CD4-positive, alpha-beta memory T cell (primary cell): ENCODE results near the gene SCGB1D2. TPM values are rescaled to one million over a fixed set of nuclear protein-coding genes. Genes with fewer than 3 reads are reported as not detected.

Experiments used
- CTCF ChIA-PET: fragments of 350-600 bp; sonication (Branson Sonifier 250); formaldehyde crosslinking; loops from one replicate; lab custom pipeline; 2021; ENCODE audit warnings: inconsistent platforms; ENCODE audit not compliant: partially characterized antibody; lab: Charles Lee
- POLR2A ChIA-PET: fragments of 350-600 bp; sonication (Branson Sonifier 250); formaldehyde crosslinking; loops from one replicate; lab custom pipeline; 2021; ENCODE audit not compliant: partially characterized antibody; lab: Charles Lee
- DNase-seq, 5 donors: peaks; one replicate each; pipeline versions ENCODE4 v3.0.0 to v3.0.0-alpha.2; 2020 to 2022; ENCODE audit warnings: mixed read lengths in 1 of 5
- H3K27ac ChIP-seq: one replicate; pipeline ENCODE4 v1.7.0; 2013; ENCODE audit warnings: low read depth, low read length
- H3K27me3 ChIP-seq: 2 replicates; pipeline ENCODE4 v1.7.0; 2013; ENCODE audit warnings: mild to moderate bottlenecking, low read length, moderate library complexity; ENCODE audit not compliant: insufficient read depth
- H3K36me3 ChIP-seq: 2 replicates; pipeline ENCODE4 v1.7.0; 2013; ENCODE audit warnings: mild to moderate bottlenecking, low read length, moderate library complexity; ENCODE audit not compliant: insufficient read depth
- H3K4me1 ChIP-seq: 2 replicates; pipeline ENCODE4 v1.7.0; 2013; ENCODE audit warnings: mild to moderate bottlenecking, low read length, moderate library complexity; ENCODE audit not compliant: insufficient read depth
- H3K4me3 ChIP-seq, 2 donors: one replicate each; pipeline ENCODE4 v1.7.0; 2013; ENCODE audit warnings: low read length in 2 of 2, mild to moderate bottlenecking in 1 of 2
- H3K9me3 ChIP-seq, 2 donors: one replicate each; pipeline ENCODE4 v1.7.0; 2013; ENCODE audit warnings: low read length in 2 of 2, control low read depth in 1 of 2; ENCODE audit not compliant: control insufficient read depth in 1 of 2
- H3K27ac Mint-ChIP-seq, 7 donors: one replicate each; pipeline ENCODE4 v1.8.0; 2020 to 2021; ENCODE audit warnings: mixed read lengths in 7 of 7, mild to moderate bottlenecking in 6 of 7, inconsistent platforms in 3 of 7, moderate library complexity in 3 of 7
- H3K27me3 Mint-ChIP-seq, 2 donors: one replicate each; pipeline ENCODE4 v1.8.0; 2020 to 2021; ENCODE audit warnings: mixed read lengths in 2 of 2
- H3K36me3 Mint-ChIP-seq, 2 donors: one replicate each; pipeline ENCODE4 v1.8.0; 2020 to 2021; ENCODE audit warnings: mixed read lengths in 2 of 2, inconsistent platforms in 1 of 2, mild to moderate bottlenecking in 1 of 2
- H3K4me1 Mint-ChIP-seq, 4 donors: one replicate each; pipeline ENCODE4 v1.8.0; 2020 to 2021; ENCODE audit warnings: mixed read lengths in 4 of 4, mild to moderate bottlenecking in 1 of 4
- H3K4me3 Mint-ChIP-seq, 8 donors: one replicate each; pipeline ENCODE4 v1.8.0; 2020 to 2021; ENCODE audit warnings: mixed read lengths in 8 of 8, mild to moderate bottlenecking in 7 of 8, moderate library complexity in 6 of 8, inconsistent platforms in 3 of 8
- H3K9me3 Mint-ChIP-seq, 8 donors: one replicate each; pipeline ENCODE4 v1.8.0; 2020 to 2021; ENCODE audit warnings: mixed read lengths in 8 of 8, mild to moderate bottlenecking in 5 of 8, inconsistent platforms in 3 of 8, moderate library complexity in 1 of 8
- intact Hi-C: fragments of 100-400 bp; cut with micrococcal nuclease; formaldehyde crosslinking; loops from one replicate; pipeline ENCODE4 v1.15.1; 2023
- polyA plus RNA-seq, 2 donors: library from polyadenylated mRNA; unstranded; fragments of 300-500 nt; fragmentation: Illumina TruSeq; gene quantifications; one replicate each; pipeline ENCODE4 v1.2.3, GENCODE V29; 2021
- total RNA-seq, 2 experiments: library from RNA; stranded (reverse); gene quantifications; one replicate each; pipeline ENCODE4 v1.2.3, GENCODE V29; 2021

SCGB1D2 gene
- total and polyA plus RNA-seq, 4 experiments from 2014 or later = not detected

GRCh38 chr11:62273284-62273683, 31.2 kb downstream of the SCGB1D2 start:
- H3K27ac ChIP-seq = no peak overlapping the region
- Mint-ChIP-seq H3K27ac (no peak overlapping the region), H3K4me3 (no peak overlapping the region), H3K4me1 (no peaks in the 10 kb centered on the region), H3K9me3 (no peaks in the 10 kb centered on the region), H3K36me3 (no peaks in the 10 kb centered on the region), H3K27me3 (peaks cover 6 to 8% of the 10 kb centered on the region in 2 donors)
- POLR2A ChIA-PET = no interaction called here
- intact Hi-C loops = no loop called here
- no peaks in the 10 kb centered on the region for H3K4me1 ChIP-seq
- no peaks in the 10 kb centered on the region for H3K9me3 ChIP-seq
- CTCF ChIA-PET = no interaction called here
- no peak for DNase-seq
- H3K4me3 ChIP-seq = no peak overlapping the region
- H3K36me3 ChIP-seq = no peaks in the 10 kb centered on the region
- no peaks in the 10 kb centered on the region for H3K27me3 ChIP-seq

DNA sequence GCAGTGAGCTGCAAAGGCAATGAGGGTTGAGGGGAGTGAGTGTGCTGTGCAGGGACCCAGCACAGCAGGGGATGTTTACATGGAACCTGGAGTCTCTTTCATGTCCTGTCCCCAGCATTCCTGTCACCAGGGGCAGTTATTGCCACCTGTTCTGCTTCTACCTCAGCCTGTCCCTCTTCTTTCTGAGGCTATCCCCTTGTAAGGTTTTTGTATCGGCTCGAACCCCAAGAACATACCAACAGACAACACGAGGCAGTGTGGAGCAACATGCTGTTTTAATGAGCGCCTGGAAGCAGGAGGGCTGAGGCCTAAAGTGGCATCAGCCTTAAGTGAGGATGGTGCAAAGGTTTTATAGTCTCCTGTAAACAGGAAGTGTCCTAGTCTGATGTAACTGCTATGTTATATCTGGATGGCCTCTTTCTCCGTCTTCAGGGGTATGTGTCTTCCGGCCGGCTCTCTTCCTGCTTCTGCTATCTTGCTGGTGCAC, 31.8 kb downstream of the SCGB1D2 start:
- POLR2A ChIA-PET = no interaction called here
- Mint-ChIP-seq H3K4me1 (no peaks in the 10 kb centered on the region), H3K9me3 (no peaks in the 10 kb centered on the region), H3K27me3 (peaks cover 3 to 5% of the 10 kb centered on the region in 2 donors), H3K27ac (no peak overlapping the region), H3K4me3 (no peak overlapping the region), H3K36me3 (no peaks in the 10 kb centered on the region)
- no peaks in the 10 kb centered on the region for H3K36me3 ChIP-seq
- no peak for DNase-seq
- no peaks in the 10 kb centered on the region for H3K9me3 ChIP-seq
- intact Hi-C loops = no loop called here
- CTCF ChIA-PET = no interaction called here
- H3K4me3 ChIP-seq = no peak overlapping the region
- H3K27ac ChIP-seq = no peak overlapping the region
- no peaks in the 10 kb centered on the region for H3K27me3 ChIP-seq
- H3K4me1 ChIP-seq = no peaks in the 10 kb centered on the region

- Histone ChIP-seq H3K27me3 (peaks cover 9% of the 10 kb centered on the region), H3K36me3 (no peaks in the 10 kb centered on the region), H3K4me3 (no peak overlapping the region), H3K9me3 (no peaks in the 10 kb centered on the region), H3K4me1 (no peaks in the 10 kb centered on the region), H3K27ac (no peak overlapping the region)
- DNase-seq = no peak
- Mint-ChIP-seq H3K27me3 (peaks cover 4 to 7% of the 10 kb centered on the region in 2 donors), H3K4me1 (no peaks in the 10 kb centered on the region), H3K4me3 (no peak overlapping the region), H3K36me3 (no peaks in the 10 kb centered on the region), H3K9me3 (no peaks in the 10 kb centered on the region), H3K27ac (no peak overlapping the region)
- intact Hi-C loops = no loop called here
- POLR2A ChIA-PET = no interaction called here
- CTCF ChIA-PET = no interaction called here
These were observed 38.4 kb downstream of the SCGB1D2 start for GRCh38 chr11:62280452-62280851.

Other genes starting within 250 kb of the SCGB1D2 start
- gene INCENP, start 118.2 kb upstream of the SCGB1D2 start, total RNA-seq = 10 to 100 TPM; 28.4 to 32.1 TPM
- 1 to 10 TPM in 1 of 2 donors, not detected in 1; 2.7 TPM for gene INCENP, start 118.2 kb upstream of the SCGB1D2 start, polyA plus RNA-seq
- not detected for gene SCGB1D1, start 52.0 kb upstream of the SCGB1D2 start, total RNA-seq
- not detected for gene SCGB1D1, start 52.0 kb upstream of the SCGB1D2 start, polyA plus RNA-seq
- not detected for gene SCGB2A1, start 33.6 kb upstream of the SCGB1D2 start, total RNA-seq
- gene SCGB2A1, start 33.6 kb upstream of the SCGB1D2 start, polyA plus RNA-seq = not detected
- gene SCGB2A2, start 27.9 kb downstream of the SCGB1D2 start, total RNA-seq = not detected
- gene SCGB2A2, start 27.9 kb downstream of the SCGB1D2 start, polyA plus RNA-seq = not detected
- not detected for gene SCGB1D4, start 56.8 kb downstream of the SCGB1D2 start, total RNA-seq
- gene SCGB1D4, start 56.8 kb downstream of the SCGB1D2 start, polyA plus RNA-seq = not detected
- gene ASRGL1, start 95.2 kb downstream of the SCGB1D2 start, total RNA-seq = 1 to 10 TPM; 1.2 to 2.1 TPM
- gene ASRGL1, start 95.2 kb downstream of the SCGB1D2 start, polyA plus RNA-seq = 1 to 10 TPM; 1.4 to 1.9 TPM
- gene SCGB1A1, start 176.8 kb downstream of the SCGB1D2 start, total RNA-seq = not detected
- not detected for gene SCGB1A1, start 176.8 kb downstream of the SCGB1D2 start, polyA plus RNA-seq